ENCODE measurements around the gene MICAL3. TPM values are rescaled to one million over a fixed set of nuclear protein-coding genes. Genes with fewer than 3 reads are reported as not detected.

Gene MICAL3
- total RNA-seq, 4 donors from 2014 or later = 24.3 to 29.7 (median 28.2) TPM

DNA sequence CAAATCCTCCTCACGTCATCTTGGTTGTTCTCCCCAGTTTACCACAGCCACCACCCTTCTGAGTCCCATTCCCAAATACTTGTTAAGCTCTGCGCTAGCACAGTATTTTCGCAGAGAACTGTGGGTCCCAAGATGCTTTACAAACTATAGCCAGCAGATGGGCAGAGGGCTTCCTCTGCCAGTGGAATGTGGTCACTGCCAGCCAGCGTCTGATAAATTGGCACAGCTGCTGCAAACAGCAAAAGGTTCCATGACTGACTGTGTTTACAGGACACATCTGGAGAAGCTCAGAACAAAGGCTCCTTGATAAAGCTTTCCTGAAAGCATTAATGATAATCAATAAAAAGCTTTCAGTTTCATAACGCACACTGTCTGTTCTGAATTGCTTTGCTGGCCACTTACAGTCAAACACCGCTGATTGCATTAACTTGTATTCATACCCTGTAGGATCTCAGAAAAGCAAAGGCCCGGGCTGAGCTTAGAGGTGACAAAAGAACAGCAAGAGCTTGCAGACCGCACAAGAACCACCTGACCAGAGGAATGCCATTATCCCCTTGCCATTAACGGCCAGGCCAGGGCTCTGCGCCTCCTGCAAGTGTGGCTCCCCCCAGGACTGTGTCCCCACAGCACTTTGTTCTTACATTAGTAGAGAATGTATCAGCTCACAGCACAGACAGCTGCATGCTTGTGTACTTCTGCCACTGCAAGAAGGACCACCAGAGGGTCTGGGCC is 120.6 kb downstream of the MICAL3 start:
- DNase-seq (ENCODE audit: low spot score in 2 of 2) = no peak
- intact Hi-C loops (cut with DNase I; ENCODE audit: low total_unique reads) = no loop called here
- WGBS, 2 donors = 67 to 70% methylated on average over 10 of the region's 10 CpGs
- TF ChIP-seq CTCF (IDR thresholded peaks at IDR 0.05) = no peak
- no peak for TF ChIP-seq POLR2A (IDR thresholded peaks at IDR 0.05)
- no peak overlapping the region for H3K4me3 ChIP-seq (ENCODE audit: low read depth, poor library complexity, severe bottlenecking)

GRCh38 chr22:17902960-17903359 is 121.4 kb downstream of the MICAL3 start:
- DNase-seq (ENCODE audit: low spot score in 2 of 2) = no peak
- WGBS, 2 donors = 92 to 96% methylated on average over 8 of the region's 8 CpGs
- intact Hi-C loops (cut with DNase I; ENCODE audit: low total_unique reads) = no loop called here
- H3K4me3 ChIP-seq (ENCODE audit: low read depth, poor library complexity, severe bottlenecking) = no peak overlapping the region
- no peak for TF ChIP-seq POLR2A (IDR thresholded peaks at IDR 0.05)
- TF ChIP-seq CTCF (IDR thresholded peaks at IDR 0.05) = no peak

GRCh38 chr22:17898375-17898774 is 126.0 kb downstream of the MICAL3 start:
- H3K4me3 ChIP-seq (ENCODE audit: low read depth, poor library complexity, severe bottlenecking) = no peak overlapping the region
- intact Hi-C loops (cut with DNase I; ENCODE audit: low total_unique reads) = loop anchor here (10.0 kb wide), 1 partner anchor 74 kb away; no protein-coding TSS in a partner anchor
- no peak for TF ChIP-seq CTCF (IDR thresholded peaks at IDR 0.05)
- TF ChIP-seq POLR2A (IDR thresholded peaks at IDR 0.05) = no peak
- 94 to 95% methylated on average over 8 of the region's 8 CpGs for WGBS, 2 donors
- no peak for DNase-seq (ENCODE audit: low spot score in 2 of 2)

DNA sequence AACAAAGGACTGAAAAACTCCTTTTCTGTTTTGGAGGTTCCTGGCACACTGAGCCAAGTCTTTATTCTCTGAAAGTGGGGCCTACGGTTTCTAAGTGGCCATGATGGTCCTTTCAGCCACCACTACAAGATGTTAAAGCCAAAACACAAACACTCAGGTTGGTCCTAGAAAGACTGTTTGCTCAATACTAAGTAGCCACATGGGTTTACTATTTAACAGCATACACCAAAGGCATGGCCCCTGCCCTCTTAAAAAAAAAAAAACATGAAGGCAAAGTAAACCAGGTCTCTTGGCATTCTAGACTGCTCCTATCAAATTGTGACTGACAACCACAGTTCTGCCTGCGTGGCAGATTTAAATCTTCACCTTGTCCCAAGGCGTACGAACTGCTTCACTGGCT is 126.5 kb downstream of the MICAL3 start:
- no peak for DNase-seq (ENCODE audit: low spot score in 2 of 2)
- WGBS, 2 donors = 94 to 96% methylated on average over 4 of the region's 4 CpGs
- intact Hi-C loops (cut with DNase I; ENCODE audit: low total_unique reads) = loop anchor here (10.0 kb wide), 1 partner anchor 73 kb away; no protein-coding TSS in a partner anchor
- no peak for TF ChIP-seq POLR2A (IDR thresholded peaks at IDR 0.05)
- no peak for TF ChIP-seq CTCF (IDR thresholded peaks at IDR 0.05)
- no peak overlapping the region for H3K4me3 ChIP-seq (ENCODE audit: low read depth, poor library complexity, severe bottlenecking)

GRCh38 chr22:17897426-17897825 is 126.9 kb downstream of the MICAL3 start:
- WGBS, 2 donors = 55 to 59% methylated on average over 2 of the region's 2 CpGs
- intact Hi-C loops (cut with DNase I; ENCODE audit: low total_unique reads) = loop anchor here (10.0 kb wide), 1 partner anchor 73 kb away; no protein-coding TSS in a partner anchor
- H3K4me3 ChIP-seq (ENCODE audit: low read depth, poor library complexity, severe bottlenecking) = no peak overlapping the region
- TF ChIP-seq POLR2A (IDR thresholded peaks at IDR 0.05) (no peak), CTCF (IDR thresholded peaks at IDR 0.05) (no peak)
- DNase-seq (ENCODE audit: low spot score in 2 of 2) = no peak
